Measurements from ENCODE around the gene UBE2R2. TPM values are rescaled to one million over a fixed set of nuclear protein-coding genes. Genes with fewer than 3 reads are reported as not detected.
"Not testable (repeated sequence)": the region's sequence is repeated elsewhere in the genome, so short reads cannot be mapped to it uniquely, and the experiment has no call there.

Gene UBE2R2
- total and polyA plus RNA-seq, 2 donors (not counting 3 experiments of a cell fraction or from before 2014, with no cell fraction given) = 23.9 to 54.3 TPM

- FAIRE-seq (no peak), DNase-seq (ENCODE audit: low read depth, low spot score) (no peak)
- intact Hi-C loops (cut with micrococcal nuclease) = no loop called here
- ChIA-PET CTCF (no interaction called here), POLR2A (no interaction called here)
- Histone ChIP-seq H4K20me1 (replicated peaks; ENCODE audit: control insufficient read depth, extremely low read depth, insufficient read depth, low read length) (no peaks in the 10 kb centered on the region), H3K9me3 (replicated peaks; ENCODE audit: control insufficient read depth, insufficient read depth, low read length) (no peaks in the 10 kb centered on the region), H3K27me3 (ENCODE audit: control insufficient read depth in 2 of 2, insufficient read depth in 2 of 2, low read length in 2 of 2) (no peaks in the 10 kb centered on the region), H3K4me1 (ENCODE audit: control insufficient read depth, extremely low read depth, insufficient read depth, low read length) (peaks cover 5% of the 10 kb centered on the region), H3K4me2 (ENCODE audit: insufficient read depth, low read length) (no peak overlapping the region), H2AFZ (ENCODE audit: low read depth, low read length) (no peak overlapping the region), H3K36me3 (ENCODE audit: control insufficient read depth in 2 of 2, extremely low read depth in 1 of 2, insufficient read depth in 2 of 2, low read length in 2 of 2) (no peaks in the 10 kb centered on the region), H3K9ac (replicated peaks; ENCODE audit: extremely low read depth, insufficient read depth, low read length) (no peak overlapping the region), H3K4me3 (replicated peaks in 1 of 3; ENCODE audit: insufficient read depth in 1 of 3, low read depth in 1 of 3, low read length in 3 of 3) (no peak overlapping the region), H3K79me2 (ENCODE audit: control insufficient read depth, insufficient read depth, low read length) (no peaks in the 10 kb centered on the region), H3K27ac (ENCODE audit: insufficient read depth, low read depth, low read length) (no peak overlapping the region), H3K9me1 (replicated peaks; ENCODE audit: control insufficient read depth, extremely low read depth, insufficient read depth, low read length) (no peaks in the 10 kb centered on the region)
- dilution Hi-C loops (cut with MboI; ENCODE audit: extremely low pct_ligation_motif_present, low sequenced_read_pairs) = no loop called here
- no peak for TF ChIP-seq GATA2 (IDR thresholded peaks at IDR 0.05; ENCODE audit: insufficient read depth, insufficient read length, low read depth, low read length)
- TF ChIP-seq FOS (IDR thresholded peaks at IDR 0.05; ENCODE audit: borderline replicate concordance, insufficient read depth, low read length) = no peak
- TF ChIP-seq POLR2AphosphoS5 (IDR thresholded peaks at IDR 0.05; ENCODE audit: insufficient read depth, low read depth, low read length) = no peak
- no peak for TF ChIP-seq EZH2 (IDR thresholded peaks at IDR 0.05; ENCODE audit: borderline replicate concordance, low read depth, low read length, severe bottlenecking)
- TF ChIP-seq, protein P1, sequence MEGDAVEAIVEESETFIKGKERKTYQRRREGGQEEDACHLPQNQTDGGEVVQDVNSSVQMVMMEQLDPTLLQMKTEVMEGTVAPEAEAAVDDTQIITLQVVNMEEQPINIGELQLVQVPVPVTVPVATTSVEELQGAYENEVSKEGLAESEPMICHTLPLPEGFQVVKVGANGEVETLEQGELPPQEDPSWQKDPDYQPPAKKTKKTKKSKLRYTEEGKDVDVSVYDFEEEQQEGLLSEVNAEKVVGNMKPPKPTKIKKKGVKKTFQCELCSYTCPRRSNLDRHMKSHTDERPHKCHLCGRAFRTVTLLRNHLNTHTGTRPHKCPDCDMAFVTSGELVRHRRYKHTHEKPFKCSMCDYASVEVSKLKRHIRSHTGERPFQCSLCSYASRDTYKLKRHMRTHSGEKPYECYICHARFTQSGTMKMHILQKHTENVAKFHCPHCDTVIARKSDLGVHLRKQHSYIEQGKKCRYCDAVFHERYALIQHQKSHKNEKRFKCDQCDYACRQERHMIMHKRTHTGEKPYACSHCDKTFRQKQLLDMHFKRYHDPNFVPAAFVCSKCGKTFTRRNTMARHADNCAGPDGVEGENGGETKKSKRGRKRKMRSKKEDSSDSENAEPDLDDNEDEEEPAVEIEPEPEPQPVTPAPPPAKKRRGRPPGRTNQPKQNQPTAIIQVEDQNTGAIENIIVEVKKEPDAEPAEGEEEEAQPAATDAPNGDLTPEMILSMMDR (IDR thresholded peaks at IDR 0.05; ENCODE audit: extremely low read depth in 1 of 2, insufficient read depth in 1 of 2, low read depth in 1 of 2, low read length in 2 of 2) = no peak
- no peak for TF ChIP-seq POLR2A (IDR thresholded peaks at IDR 0.05; ENCODE audit: low read depth, low read length)
- no peak for TF ChIP-seq MYC (IDR thresholded peaks at IDR 0.05; ENCODE audit: low read depth, low read length)
- no peak for TF ChIP-seq JUN (IDR thresholded peaks at IDR 0.05; ENCODE audit: borderline replicate concordance, insufficient read depth, insufficient read length, low read depth)
- TF ChIP-seq MAX (IDR thresholded peaks at IDR 0.05; ENCODE audit: insufficient read depth, insufficient read length) = no peak
- BruUV-seq (replicated peaks) = no TSS peak
These were observed 21.1 kb upstream of the UBE2R2 start for GRCh38 chr9:33795819-33796218.

DNA sequence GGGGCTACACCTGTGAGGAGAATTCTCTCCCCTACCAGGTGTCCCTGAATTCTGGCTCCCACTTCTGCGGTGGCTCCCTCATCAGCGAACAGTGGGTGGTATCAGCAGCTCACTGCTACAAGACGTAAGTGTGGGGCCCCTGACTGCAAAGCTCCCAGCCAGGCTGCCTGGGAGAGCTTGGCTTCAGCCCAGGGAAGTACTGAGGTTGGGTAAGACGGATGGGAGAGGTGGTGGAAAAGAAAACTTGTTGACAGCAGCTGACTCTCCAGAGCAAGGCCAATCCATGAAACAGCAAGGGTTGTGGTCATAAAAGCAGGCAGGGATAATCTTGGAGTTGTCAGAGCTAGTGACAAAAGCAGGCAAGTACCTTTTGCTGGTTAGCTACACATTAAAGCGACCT, 20.3 kb upstream of the UBE2R2 start:
- H2AFZ ChIP-seq (ENCODE audit: low read depth, low read length); H3K9me1 ChIP-seq (replicated peaks; ENCODE audit: control insufficient read depth, extremely low read depth, insufficient read depth, low read length); H4K20me1 ChIP-seq (replicated peaks; ENCODE audit: control insufficient read depth, extremely low read depth, insufficient read depth, low read length); H3K4me1 ChIP-seq (ENCODE audit: control insufficient read depth, extremely low read depth, insufficient read depth, low read length); DNase-seq (ENCODE audit: low read depth, low spot score); H3K27ac ChIP-seq (ENCODE audit: insufficient read depth, low read depth, low read length); H3K9me3 ChIP-seq (replicated peaks; ENCODE audit: control insufficient read depth, insufficient read depth, low read length); H3K4me3 ChIP-seq (replicated peaks in 1 of 3; ENCODE audit: insufficient read depth in 1 of 3, low read depth in 1 of 3, low read length in 3 of 3); intact Hi-C loops (cut with micrococcal nuclease); H3K9ac ChIP-seq (replicated peaks; ENCODE audit: extremely low read depth, insufficient read depth, low read length); dilution Hi-C loops (cut with MboI; ENCODE audit: extremely low pct_ligation_motif_present, low sequenced_read_pairs); H3K79me2 ChIP-seq (ENCODE audit: control insufficient read depth, insufficient read depth, low read length); POLR2A ChIA-PET; H3K36me3 ChIP-seq (ENCODE audit: control insufficient read depth in 2 of 2, extremely low read depth in 1 of 2, insufficient read depth in 2 of 2, low read length in 2 of 2); FAIRE-seq; BruUV-seq (replicated peaks); H3K4me2 ChIP-seq (ENCODE audit: insufficient read depth, low read length); H3K27me3 ChIP-seq (ENCODE audit: control insufficient read depth in 2 of 2, insufficient read depth in 2 of 2, low read length in 2 of 2): not testable (repeated sequence)
- CTCF ChIA-PET = interaction anchor here (1.1 kb wide), 1 partner anchor 17 kb away, joined by 6 read pairs; no protein-coding TSS in a partner anchor
